ENCODE measurements around the gene POU3F3. TPM values are rescaled to one million over a fixed set of nuclear protein-coding genes. Genes with fewer than 3 reads are reported as not detected.

The POU3F3 gene
- total RNA-seq, 2 experiments from 2014 or later: not detected

DNA sequence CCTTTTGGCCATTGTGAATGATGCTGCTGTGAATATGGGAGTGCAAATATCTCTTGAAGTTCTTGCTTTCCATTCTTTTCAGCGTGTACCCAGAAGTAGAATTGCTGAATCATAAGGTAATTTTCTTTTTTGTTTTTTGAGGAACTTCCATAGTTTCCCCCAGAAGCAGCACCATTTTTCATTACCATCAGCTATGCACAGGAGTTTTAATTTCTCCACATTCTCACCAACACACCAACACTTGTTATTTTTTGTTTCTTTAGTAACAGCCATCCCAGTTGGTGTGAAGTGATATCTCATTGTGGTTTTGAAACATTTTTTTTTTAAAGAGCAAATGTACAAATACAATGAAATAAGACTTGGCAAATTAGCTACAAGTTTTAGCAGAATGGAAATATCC is 21.3 kb downstream of the POU3F3 start:
- intact Hi-C loops (cut with DNase I, micrococcal nuclease): no loop called here
- Histone ChIP-seq H3K4me1 (ENCODE audit: insufficient read depth, low read length) (peaks cover 6% of the 10 kb centered on the region), H3K27me3 (ENCODE audit: control insufficient read depth in 1 of 2, insufficient read depth in 2 of 2, low read length in 2 of 2) (peaks cover 34 to 41% of the 10 kb centered on the region in 2 experiments), H3K27ac (ENCODE audit: low read depth in 1 of 2, low read length in 2 of 2) (no peak overlapping the region), H3K9me3 (ENCODE audit: control insufficient read depth in 1 of 2, insufficient read depth in 1 of 2, low read length in 2 of 2) (peaks cover 0 to 11% of the 10 kb centered on the region in 2 experiments), H3K4me3 (ENCODE audit: low read length) (no peak overlapping the region), H3K36me3 (ENCODE audit: insufficient read depth, low read length) (no peaks in the 10 kb centered on the region)
- Mint-ChIP-seq H3K27ac (no peak overlapping the region), H3K4me3 (no peak overlapping the region), H3K27me3 (peaks cover 86% of the 10 kb centered on the region), H3K4me1 (ENCODE audit: low read depth) (peaks cover 9% of the 10 kb centered on the region), H3K36me3 (ENCODE audit: low read depth) (no peaks in the 10 kb centered on the region), H3K9me3 (no peaks in the 10 kb centered on the region)
- TF ChIP-seq, protein P1, sequence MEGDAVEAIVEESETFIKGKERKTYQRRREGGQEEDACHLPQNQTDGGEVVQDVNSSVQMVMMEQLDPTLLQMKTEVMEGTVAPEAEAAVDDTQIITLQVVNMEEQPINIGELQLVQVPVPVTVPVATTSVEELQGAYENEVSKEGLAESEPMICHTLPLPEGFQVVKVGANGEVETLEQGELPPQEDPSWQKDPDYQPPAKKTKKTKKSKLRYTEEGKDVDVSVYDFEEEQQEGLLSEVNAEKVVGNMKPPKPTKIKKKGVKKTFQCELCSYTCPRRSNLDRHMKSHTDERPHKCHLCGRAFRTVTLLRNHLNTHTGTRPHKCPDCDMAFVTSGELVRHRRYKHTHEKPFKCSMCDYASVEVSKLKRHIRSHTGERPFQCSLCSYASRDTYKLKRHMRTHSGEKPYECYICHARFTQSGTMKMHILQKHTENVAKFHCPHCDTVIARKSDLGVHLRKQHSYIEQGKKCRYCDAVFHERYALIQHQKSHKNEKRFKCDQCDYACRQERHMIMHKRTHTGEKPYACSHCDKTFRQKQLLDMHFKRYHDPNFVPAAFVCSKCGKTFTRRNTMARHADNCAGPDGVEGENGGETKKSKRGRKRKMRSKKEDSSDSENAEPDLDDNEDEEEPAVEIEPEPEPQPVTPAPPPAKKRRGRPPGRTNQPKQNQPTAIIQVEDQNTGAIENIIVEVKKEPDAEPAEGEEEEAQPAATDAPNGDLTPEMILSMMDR (IDR thresholded peaks at IDR 0.05): no peak
- DNase-seq (no peak), ATAC-seq (ENCODE audit: poor library complexity) (no peak)
- ChIA-PET CTCF (no interaction called here), POLR2A (no interaction called here)

DNA sequence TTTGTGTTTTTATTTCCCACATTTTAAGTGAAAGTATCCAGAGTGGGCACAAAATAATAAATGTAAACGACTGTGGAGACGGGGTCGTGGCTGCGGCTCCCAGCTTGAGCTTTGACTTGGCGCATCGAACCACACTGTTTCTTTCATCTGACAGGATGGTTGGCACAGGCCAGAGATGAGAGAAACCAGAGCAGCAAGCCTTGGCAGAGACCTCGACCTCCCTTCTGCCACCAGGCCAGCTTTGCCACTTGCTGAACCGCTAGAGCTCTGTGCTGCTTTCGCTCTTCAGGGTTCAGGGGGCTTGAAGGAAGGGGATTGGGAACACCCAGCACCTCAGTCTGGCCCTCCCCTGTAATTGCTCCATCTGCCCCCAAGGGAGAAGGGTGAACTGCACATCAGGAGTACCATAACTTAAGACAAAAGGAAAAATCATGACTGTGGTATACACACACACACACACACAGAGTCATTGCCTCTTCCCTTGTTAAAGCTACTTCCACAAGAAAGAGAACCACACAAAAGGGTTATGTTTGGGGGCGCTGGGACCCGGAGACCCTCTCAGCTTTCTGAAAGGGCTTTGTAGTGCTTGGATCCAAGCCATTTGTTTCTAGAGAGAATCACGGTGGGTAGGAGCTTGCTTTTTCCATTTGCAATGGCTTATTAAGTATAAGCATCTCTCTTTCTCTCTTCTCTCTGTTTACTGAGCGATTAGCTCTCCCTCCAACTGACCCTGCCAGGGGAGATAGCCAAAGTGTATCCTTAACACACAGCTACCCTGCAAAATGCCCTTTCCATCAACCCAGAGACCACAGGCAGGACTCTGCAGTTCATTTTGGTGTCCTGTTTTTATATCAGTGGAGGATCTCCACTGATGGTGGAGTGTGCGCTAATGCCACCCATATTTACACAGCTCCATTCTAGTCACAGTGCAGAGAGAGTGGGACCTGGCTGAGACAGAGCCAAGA is 23.0 kb downstream of the POU3F3 start:
- intact Hi-C loops (cut with DNase I, micrococcal nuclease): no loop called here
- no peaks in the 10 kb centered on the region for H3K36me3 ChIP-seq (ENCODE audit: insufficient read depth, low read length)
- H3K4me1 Mint-ChIP-seq (ENCODE audit: low read depth): peaks cover 3% of the 10 kb centered on the region
- no peak overlapping the region for H3K4me3 Mint-ChIP-seq
- peaks cover 26 to 34% of the 10 kb centered on the region in 2 experiments for H3K27me3 ChIP-seq (ENCODE audit: control insufficient read depth in 1 of 2, insufficient read depth in 2 of 2, low read length in 2 of 2)
- peaks cover 6% of the 10 kb centered on the region for H3K4me1 ChIP-seq (ENCODE audit: insufficient read depth, low read length)
- H3K27me3 Mint-ChIP-seq: peaks cover 86% of the 10 kb centered on the region
- TF ChIP-seq, protein P1 (IDR thresholded peaks at IDR 0.05): no peak
- POLR2A ChIA-PET: interaction anchor here (0.9 kb wide), 1 partner anchor 11 kb away, joined by 4 read pairs; no protein-coding TSS in a partner anchor
- H3K9me3 Mint-ChIP-seq: no peaks in the 10 kb centered on the region
- no peak overlapping the region for H3K27ac Mint-ChIP-seq
- DNase-seq (no peak), ATAC-seq (ENCODE audit: poor library complexity) (no peak)
- peaks cover 0 to 9% of the 10 kb centered on the region in 2 experiments for H3K9me3 ChIP-seq (ENCODE audit: control insufficient read depth in 1 of 2, insufficient read depth in 1 of 2, low read length in 2 of 2)
- no peaks in the 10 kb centered on the region for H3K36me3 Mint-ChIP-seq (ENCODE audit: low read depth)
- H3K27ac ChIP-seq (ENCODE audit: low read depth in 1 of 2, low read length in 2 of 2): no peak overlapping the region
- CTCF ChIA-PET: no interaction called here
- H3K4me3 ChIP-seq (ENCODE audit: low read length): no peak overlapping the region

- ChIA-PET CTCF (no interaction called here), POLR2A (no interaction called here)
- H3K36me3 Mint-ChIP-seq (ENCODE audit: low read depth): no peaks in the 10 kb centered on the region
- intact Hi-C loops (cut with DNase I, micrococcal nuclease): no loop called here
- no peak for DNase-seq
- H3K4me3 Mint-ChIP-seq: no peak overlapping the region
- H3K4me3 ChIP-seq (ENCODE audit: low read length): no peak overlapping the region
- TF ChIP-seq, protein P1 (IDR thresholded peaks at IDR 0.05): no peak
- H3K27me3 Mint-ChIP-seq: peaks cover 81% of the 10 kb centered on the region
- H3K9me3 Mint-ChIP-seq: no peaks in the 10 kb centered on the region
- H3K4me1 ChIP-seq (ENCODE audit: insufficient read depth, low read length): no peaks in the 10 kb centered on the region
- H3K4me1 Mint-ChIP-seq (ENCODE audit: low read depth): no peaks in the 10 kb centered on the region
- no peaks in the 10 kb centered on the region for H3K9me3 ChIP-seq (ENCODE audit: control insufficient read depth in 1 of 2, insufficient read depth in 1 of 2, low read length in 2 of 2)
- no peaks in the 10 kb centered on the region for H3K36me3 ChIP-seq (ENCODE audit: insufficient read depth, low read length)
- no peak overlapping the region for H3K27ac Mint-ChIP-seq
- peaks cover 13 to 24% of the 10 kb centered on the region in 2 experiments for H3K27me3 ChIP-seq (ENCODE audit: control insufficient read depth in 1 of 2, insufficient read depth in 2 of 2, low read length in 2 of 2)
- no peak overlapping the region for H3K27ac ChIP-seq (ENCODE audit: low read depth in 1 of 2, low read length in 2 of 2)
- ATAC-seq (ENCODE audit: poor library complexity): no peak
Observed at GRCh38 chr2:104878863-104879512, 25.1 kb downstream of the POU3F3 start.
